GM13977 (cell line): ENCODE data around the gene GFRA1.

ENCODE experiments used
- DNase-seq: peaks from one replicate; pipeline ENCODE4 v3.0.0; 2012; ENCODE audit warnings: low spot score
- in situ Hi-C: fragments of 300-500 bp; cut with MboI; formaldehyde crosslinking; loops from one replicate; pipeline ENCODE4 v1.12.0; 2022; ENCODE audit warnings: low sequenced_read_pairs, low pct_unique_long_range_greater_than_20kb, mixed read lengths, inconsistent platforms; ENCODE audit not compliant: unreplicated experiment
- TF ChIP-seq, protein P1 (sequence below): IDR thresholded peaks from 2 replicates; pipeline ENCODE4 v1.5.1; 2012; ENCODE audit warnings: mild to moderate bottlenecking, control low read depth; ENCODE audit not compliant: insufficient read depth; ENCODE audit errors: extremely low read depth, missing control alignments

Gene GFRA1

DNA sequence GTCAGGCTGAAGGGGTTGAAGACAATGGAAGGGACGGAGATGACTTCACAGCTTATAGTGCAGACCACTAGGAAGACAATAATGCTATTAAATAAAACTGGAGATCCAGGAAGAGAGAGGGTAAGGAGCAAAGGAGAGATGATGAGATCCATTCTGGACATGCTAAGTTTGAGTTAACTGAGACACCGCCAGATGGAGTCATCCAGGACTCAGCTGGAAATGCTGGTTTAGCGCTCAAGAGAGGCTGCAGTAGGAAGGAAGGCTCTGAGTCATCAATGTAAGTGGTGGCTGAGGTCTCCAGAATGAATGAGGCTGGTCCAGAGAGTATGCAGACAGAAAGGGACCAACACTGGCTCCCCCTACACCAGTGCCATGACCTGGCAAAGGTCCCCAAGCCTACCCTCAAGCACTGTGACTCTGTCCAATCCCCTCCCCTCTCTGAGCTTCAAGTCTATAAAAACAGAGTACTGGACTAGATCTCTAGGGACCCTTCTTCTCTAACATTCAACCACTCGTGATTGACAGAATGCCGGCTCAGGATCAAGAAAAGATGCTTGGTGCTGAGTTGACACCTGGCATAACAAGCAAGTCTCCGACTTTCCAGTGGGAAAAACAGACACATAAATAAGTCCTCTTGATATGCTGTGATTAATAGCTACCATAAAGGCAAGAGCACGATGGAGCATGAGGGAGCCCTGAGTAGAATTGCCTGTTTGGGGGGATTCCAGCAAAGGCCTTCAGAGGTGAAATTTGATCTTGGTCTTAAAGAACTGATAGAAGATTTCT is 8.9 kb downstream of the GFRA1 start:
- no peak for DNase-seq
- in situ Hi-C loops = no loop called here
- TF ChIP-seq, protein P1, sequence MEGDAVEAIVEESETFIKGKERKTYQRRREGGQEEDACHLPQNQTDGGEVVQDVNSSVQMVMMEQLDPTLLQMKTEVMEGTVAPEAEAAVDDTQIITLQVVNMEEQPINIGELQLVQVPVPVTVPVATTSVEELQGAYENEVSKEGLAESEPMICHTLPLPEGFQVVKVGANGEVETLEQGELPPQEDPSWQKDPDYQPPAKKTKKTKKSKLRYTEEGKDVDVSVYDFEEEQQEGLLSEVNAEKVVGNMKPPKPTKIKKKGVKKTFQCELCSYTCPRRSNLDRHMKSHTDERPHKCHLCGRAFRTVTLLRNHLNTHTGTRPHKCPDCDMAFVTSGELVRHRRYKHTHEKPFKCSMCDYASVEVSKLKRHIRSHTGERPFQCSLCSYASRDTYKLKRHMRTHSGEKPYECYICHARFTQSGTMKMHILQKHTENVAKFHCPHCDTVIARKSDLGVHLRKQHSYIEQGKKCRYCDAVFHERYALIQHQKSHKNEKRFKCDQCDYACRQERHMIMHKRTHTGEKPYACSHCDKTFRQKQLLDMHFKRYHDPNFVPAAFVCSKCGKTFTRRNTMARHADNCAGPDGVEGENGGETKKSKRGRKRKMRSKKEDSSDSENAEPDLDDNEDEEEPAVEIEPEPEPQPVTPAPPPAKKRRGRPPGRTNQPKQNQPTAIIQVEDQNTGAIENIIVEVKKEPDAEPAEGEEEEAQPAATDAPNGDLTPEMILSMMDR = no peak

DNA sequence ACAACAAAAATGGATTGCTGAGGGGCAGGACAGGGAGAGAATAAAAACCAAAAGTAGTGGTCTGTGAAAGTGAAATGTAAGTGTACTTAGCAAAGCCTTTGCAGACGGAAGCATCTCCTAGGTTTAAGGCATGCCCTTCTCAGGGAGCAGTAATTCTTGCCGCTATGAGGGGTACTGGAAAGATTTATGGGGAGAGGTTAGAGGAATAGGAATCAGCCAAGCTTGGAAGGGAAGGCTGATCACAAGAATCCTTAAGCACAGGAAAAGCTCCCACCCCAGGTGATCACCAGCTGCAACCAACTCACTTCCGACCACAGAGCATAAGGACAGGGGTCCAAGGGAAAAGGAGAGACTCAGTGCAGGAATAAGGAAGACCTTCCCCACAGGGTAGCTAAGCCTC is 10.3 kb downstream of the GFRA1 start:
- TF ChIP-seq, protein P1 = no peak
- in situ Hi-C loops = no loop called here
- DNase-seq = no peak

DNA sequence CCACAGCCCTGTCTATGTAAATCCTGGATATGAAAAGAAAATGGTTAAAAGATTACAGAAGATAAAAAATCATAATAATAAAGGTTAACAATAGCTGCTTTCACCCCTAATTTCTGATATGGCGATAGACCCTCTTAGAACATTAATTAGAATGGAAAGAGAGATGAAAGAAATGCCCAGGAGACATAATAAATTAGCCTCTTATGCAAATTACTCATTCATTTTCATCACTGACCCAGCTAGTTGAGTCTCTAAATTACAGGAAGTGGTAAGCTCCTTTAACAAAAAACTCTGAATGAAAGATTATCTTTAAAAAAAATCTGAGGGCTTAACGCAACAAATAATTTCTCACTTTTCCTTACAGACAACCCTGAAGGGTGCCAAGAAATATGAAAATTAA is 12.4 kb downstream of the GFRA1 start:
- TF ChIP-seq, protein P1 = no peak
- DNase-seq = no peak
- in situ Hi-C loops = no loop called here

DNA sequence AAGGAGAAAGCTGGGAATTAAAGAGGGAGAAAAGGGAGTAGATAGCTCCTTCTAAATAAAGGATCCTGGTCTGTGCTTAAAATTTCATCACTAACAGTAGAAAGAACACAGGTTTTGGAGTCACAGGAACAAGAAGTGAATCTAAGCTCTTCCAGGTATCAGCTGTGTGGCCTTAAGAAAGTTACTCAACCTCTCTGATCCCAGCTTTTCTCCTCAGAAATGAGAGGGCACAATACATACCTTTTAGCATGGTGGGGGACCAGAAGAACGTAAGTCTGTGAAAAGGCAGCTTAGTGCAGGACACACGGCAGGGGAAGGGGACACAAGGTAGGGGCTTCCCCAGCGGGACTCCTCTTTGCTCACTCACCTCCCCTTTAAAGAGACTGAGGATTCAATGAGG is 13.4 kb downstream of the GFRA1 start:
- DNase-seq = no peak
- in situ Hi-C loops = no loop called here
- TF ChIP-seq, protein P1 = no peak

DNA sequence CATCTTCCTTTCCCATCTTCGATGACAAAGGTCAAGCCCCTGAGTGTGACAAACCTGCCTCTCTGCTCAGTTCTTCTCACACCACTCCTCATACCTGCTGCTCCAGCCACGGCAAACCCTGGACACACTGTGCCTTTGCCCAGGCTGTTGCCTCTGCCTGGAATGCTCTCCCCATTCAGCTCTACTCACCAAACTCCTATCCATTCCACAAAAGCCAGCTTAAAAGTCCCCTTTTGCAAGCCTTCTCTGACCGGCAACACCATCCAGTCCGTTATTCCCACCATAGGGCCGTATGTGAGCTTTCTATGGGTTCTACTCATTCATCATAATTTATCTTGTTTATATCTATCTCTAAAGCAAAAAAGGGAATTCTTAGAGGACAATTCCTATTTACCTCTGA is 15.2 kb downstream of the GFRA1 start:
- TF ChIP-seq, protein P1 = no peak
- DNase-seq = no peak
- in situ Hi-C loops = no loop called here

DNA sequence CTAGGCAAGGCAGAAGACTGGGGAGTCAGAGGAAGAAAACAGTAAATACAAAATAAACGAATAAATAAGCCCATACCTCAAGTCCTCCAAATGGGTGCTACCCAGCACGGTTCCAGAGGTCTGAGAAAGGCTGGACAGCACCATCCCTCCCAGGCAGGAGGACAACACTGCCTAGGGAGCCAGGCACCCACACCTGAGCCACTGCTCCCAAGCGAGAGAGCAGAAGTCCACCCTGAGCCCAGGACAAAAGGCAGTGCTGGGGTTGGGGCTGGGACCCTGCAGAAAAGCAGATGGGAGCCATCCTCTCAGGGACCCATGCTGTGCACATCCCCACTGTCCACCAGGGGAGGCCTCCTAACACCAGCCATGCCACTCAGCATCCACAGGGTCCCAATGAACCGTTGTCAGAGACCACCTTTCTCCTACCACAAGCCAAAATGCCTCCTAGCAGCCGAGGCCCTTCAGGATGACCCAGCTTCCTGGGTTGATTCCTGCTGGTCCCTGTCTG is 16.2 kb downstream of the GFRA1 start:
- in situ Hi-C loops = no loop called here
- TF ChIP-seq, protein P1 = no peak
- no peak for DNase-seq
